Liver (tissue), 3 donors: Measurements from ENCODE around the gene RIMBP2.

Experiments used
- CTCF ChIP-seq: fragments of 150-350 bp; IDR thresholded peaks from 2 replicates; pipeline ENCODE4 v1.5.1; 2017; ENCODE audit warnings: improper control_type of control experiment, low read depth, low read length; ENCODE audit not compliant: missing input control
- JUND ChIP-seq, 2 donors: IDR thresholded peaks; 2 replicates each; pipeline ENCODE4 v1.6.1; 2016; ENCODE audit warnings: antibody characterized with exemption in 2 of 2
- NR2F2 ChIP-seq: IDR thresholded peaks from 2 replicates; pipeline ENCODE4 v1.6.1; 2016; ENCODE audit warnings: antibody characterized with exemption
- RAD21 ChIP-seq, 2 donors: IDR thresholded peaks; 2 replicates each; pipeline ENCODE4 v1.6.1; 2016; ENCODE audit warnings: antibody characterized with exemption in 2 of 2, mild to moderate bottlenecking in 2 of 2
- SP1 ChIP-seq: IDR thresholded peaks from 2 replicates; pipeline ENCODE4 v1.6.1; 2018; ENCODE audit warnings: antibody characterized with exemption, mild to moderate bottlenecking
- donor health status: healthy.
- donor health status: healthy.

- TF ChIP-seq JUND (IDR thresholded peaks at IDR 0.05) (no peak), SP1 (no peak), CTCF (no peak), RAD21 (IDR thresholded peaks at IDR 0.05) (no peak), NR2F2 (no peak)
Observed at GRCh38 chr12:130354407-130354806, 361.7 kb downstream of the RIMBP2 start.
